ENCODE results near the gene FGF11. TPM values are rescaled to one million over a fixed set of nuclear protein-coding genes. Genes with fewer than 3 reads are reported as not detected.

Gene FGF11
- polyA plus RNA-seq, 3 donors = 2.2 TPM; not detected in 2

DNA sequence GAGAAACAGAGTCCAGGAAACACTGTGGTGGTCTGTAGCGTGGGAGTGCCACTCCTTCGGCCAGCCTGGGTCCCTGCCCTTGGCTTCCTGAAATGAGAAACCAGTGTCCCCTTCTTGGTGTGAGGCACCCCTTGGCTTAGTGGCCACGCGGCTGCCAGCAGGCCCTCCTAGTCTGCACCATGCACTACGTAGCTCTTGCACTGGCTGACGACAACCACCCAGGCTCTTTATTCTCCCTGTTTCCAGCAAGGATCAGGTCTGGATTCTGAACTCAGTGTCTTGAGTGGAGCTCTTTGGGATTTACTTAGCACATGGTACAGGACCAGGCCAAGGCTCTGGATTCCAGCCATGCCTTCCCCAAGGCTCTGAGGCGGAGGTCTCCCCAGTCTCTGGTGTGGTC is 11.8 kb upstream of the FGF11 start:
- TF ChIP-seq, protein P1, sequence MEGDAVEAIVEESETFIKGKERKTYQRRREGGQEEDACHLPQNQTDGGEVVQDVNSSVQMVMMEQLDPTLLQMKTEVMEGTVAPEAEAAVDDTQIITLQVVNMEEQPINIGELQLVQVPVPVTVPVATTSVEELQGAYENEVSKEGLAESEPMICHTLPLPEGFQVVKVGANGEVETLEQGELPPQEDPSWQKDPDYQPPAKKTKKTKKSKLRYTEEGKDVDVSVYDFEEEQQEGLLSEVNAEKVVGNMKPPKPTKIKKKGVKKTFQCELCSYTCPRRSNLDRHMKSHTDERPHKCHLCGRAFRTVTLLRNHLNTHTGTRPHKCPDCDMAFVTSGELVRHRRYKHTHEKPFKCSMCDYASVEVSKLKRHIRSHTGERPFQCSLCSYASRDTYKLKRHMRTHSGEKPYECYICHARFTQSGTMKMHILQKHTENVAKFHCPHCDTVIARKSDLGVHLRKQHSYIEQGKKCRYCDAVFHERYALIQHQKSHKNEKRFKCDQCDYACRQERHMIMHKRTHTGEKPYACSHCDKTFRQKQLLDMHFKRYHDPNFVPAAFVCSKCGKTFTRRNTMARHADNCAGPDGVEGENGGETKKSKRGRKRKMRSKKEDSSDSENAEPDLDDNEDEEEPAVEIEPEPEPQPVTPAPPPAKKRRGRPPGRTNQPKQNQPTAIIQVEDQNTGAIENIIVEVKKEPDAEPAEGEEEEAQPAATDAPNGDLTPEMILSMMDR (IDR thresholded peaks at IDR 0.05) = no peak
- Histone ChIP-seq H3K4me2 (replicated peaks; ENCODE audit: extremely low read depth, low read length, poor library complexity, severe bottlenecking) (no peak overlapping the region), H3K9ac (ENCODE audit: insufficient read depth, low read length, poor library complexity, severe bottlenecking) (no peak overlapping the region), H3K27ac (ENCODE audit: low read depth in 1 of 2, low read length in 2 of 2) (no peak overlapping the region), H3K36me3 (replicated peaks in 1 of 2; ENCODE audit: control insufficient read depth in 1 of 2, insufficient read depth in 2 of 2, low read length in 2 of 2) (no peaks in the 10 kb centered on the region), H3K79me2 (ENCODE audit: insufficient read depth, low read length) (no peaks in the 10 kb centered on the region), H3K4me3 (replicated peaks in 1 of 3; ENCODE audit: low read depth in 2 of 3, low read length in 3 of 3) (no peak overlapping the region), H3K27me3 (ENCODE audit: control insufficient read depth in 2 of 2, insufficient read depth in 2 of 2, low read length in 2 of 2) (no peaks in the 10 kb centered on the region), H4K20me1 (ENCODE audit: insufficient read depth, low read length) (no peaks in the 10 kb centered on the region), H3K9me3 (replicated peaks in 1 of 2; ENCODE audit: control insufficient read depth in 1 of 2, insufficient read depth in 1 of 2, low read length in 2 of 2) (no peaks in the 10 kb centered on the region), H2AFZ (ENCODE audit: insufficient read depth, low read depth, low read length, poor library complexity, severe bottlenecking) (no peak overlapping the region), H3K4me1 (ENCODE audit: control insufficient read depth in 1 of 2, insufficient read depth in 2 of 2, low read length in 2 of 2) (no peaks in the 10 kb centered on the region)
- no peaks in the 10 kb centered on the region for H3K36me3 Mint-ChIP-seq
- no peaks in the 10 kb centered on the region for H3K9me3 Mint-ChIP-seq
- H3K4me1 Mint-ChIP-seq = no peaks in the 10 kb centered on the region
- 94% methylated on average over 5 of the region's 7 CpGs for WGBS (ENCODE audit: insufficient coverage)
- intact Hi-C loops (cut with micrococcal nuclease) = no loop called here
- peaks cover 0 to 3% (median 2%) of the 10 kb centered on the region in 3 donors for H3K27me3 Mint-ChIP-seq (ENCODE audit: low read depth in 3 of 3)
- H3K4me3 Mint-ChIP-seq = no peak overlapping the region
- H3K27ac Mint-ChIP-seq = no peak overlapping the region
- no peak for DNase-seq

DNA sequence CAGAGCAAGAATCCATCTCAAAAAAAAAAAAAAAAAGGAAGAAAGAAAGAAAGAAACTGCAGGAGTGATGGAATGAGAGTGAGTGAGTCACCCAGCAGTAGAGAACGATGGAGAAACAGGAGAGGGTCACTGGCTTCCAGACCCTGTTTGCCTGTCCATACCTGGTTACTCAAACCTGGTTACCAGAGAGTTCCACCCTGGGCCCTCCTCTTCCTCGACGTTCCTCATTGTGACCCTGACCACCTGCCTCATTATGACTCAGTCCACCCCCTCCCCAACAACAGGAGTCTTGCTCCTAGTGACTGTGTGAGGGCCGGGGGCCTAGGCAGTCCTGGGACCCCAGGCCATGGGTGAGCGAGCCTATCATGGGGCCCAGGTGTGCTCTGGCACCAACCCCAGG is 10.8 kb upstream of the FGF11 start, which contains the start of gene SPEM3:
SPEM3 (plus strand) TSS at position 301 of the 400 bp plus-strand sequence; CDS start at position 347, 46 bp downstream.
- peak within 1 kb of the TSS in 1 of 7 donors; percentile 31 for H3K27ac Mint-ChIP-seq
- Histone ChIP-seq H3K4me1 (ENCODE audit: control insufficient read depth in 1 of 2, insufficient read depth in 2 of 2, low read length in 2 of 2) (no peaks in the 10 kb centered on the region), H3K4me3 (replicated peaks in 1 of 3; ENCODE audit: low read depth in 2 of 3, low read length in 3 of 3) (no peak within 1 kb of the TSS), H3K4me2 (replicated peaks; ENCODE audit: extremely low read depth, low read length, poor library complexity, severe bottlenecking) (no peak within 1 kb of the TSS), H3K36me3 (replicated peaks in 1 of 2; ENCODE audit: control insufficient read depth in 1 of 2, insufficient read depth in 2 of 2, low read length in 2 of 2) (no peaks in the 10 kb centered on the region), H3K79me2 (ENCODE audit: insufficient read depth, low read length) (no peaks in the 10 kb centered on the region), H2AFZ (ENCODE audit: insufficient read depth, low read depth, low read length, poor library complexity, severe bottlenecking) (no peak within 1 kb of the TSS), H3K9ac (ENCODE audit: insufficient read depth, low read length, poor library complexity, severe bottlenecking) (no peak within 1 kb of the TSS), H3K27me3 (ENCODE audit: control insufficient read depth in 2 of 2, insufficient read depth in 2 of 2, low read length in 2 of 2) (no peaks in the 10 kb centered on the region), H3K27ac (ENCODE audit: low read depth in 1 of 2, low read length in 2 of 2) (no peak within 1 kb of the TSS), H4K20me1 (ENCODE audit: insufficient read depth, low read length) (no peaks in the 10 kb centered on the region), H3K9me3 (replicated peaks in 1 of 2; ENCODE audit: control insufficient read depth in 1 of 2, insufficient read depth in 1 of 2, low read length in 2 of 2) (no peaks in the 10 kb centered on the region)
- no peak for DNase-seq
- H3K36me3 Mint-ChIP-seq = no peaks in the 10 kb centered on the region
- H3K9me3 Mint-ChIP-seq = no peaks in the 10 kb centered on the region
- peaks cover 0 to 3% (median 2%) of the 10 kb centered on the region in 3 donors for H3K27me3 Mint-ChIP-seq (ENCODE audit: low read depth in 3 of 3)
- no peak within 1 kb of the TSS for H3K4me3 Mint-ChIP-seq
- intact Hi-C loops (cut with micrococcal nuclease) = no loop called here
- H3K4me1 Mint-ChIP-seq = no peaks in the 10 kb centered on the region
- WGBS (ENCODE audit: insufficient coverage) = 84% methylated on average over 4 of the region's 5 CpGs
- TF ChIP-seq, protein P1 (IDR thresholded peaks at IDR 0.05) = no peak

Data from CD14-positive monocyte (primary cell).